HEK293 (cell line): Measurements from ENCODE around the gene VASH2.

Experiments
- ZNF398 ChIP-seq: fragments of 450-650 bp; formaldehyde crosslinking; IDR thresholded peaks from 2 replicates; pipeline ENCODE4 v1.5.1; 2017; ENCODE audit warnings: missing biosample characterization, missing genetic modification characterization
- TF ChIP-seq, protein P1 (sequence below): fragments of 450-650 bp; formaldehyde crosslinking; IDR thresholded peaks from 2 replicates; pipeline ENCODE4 v1.5.1; 2016; ENCODE audit warnings: missing biosample characterization, missing genetic modification characterization
- TF ChIP-seq, protein P2 (sequence below): fragments of 450-650 bp; formaldehyde crosslinking; IDR thresholded peaks from 2 replicates; pipeline ENCODE4 v1.5.1; 2016; ENCODE audit warnings: missing biosample characterization, missing genetic modification characterization

DNA sequence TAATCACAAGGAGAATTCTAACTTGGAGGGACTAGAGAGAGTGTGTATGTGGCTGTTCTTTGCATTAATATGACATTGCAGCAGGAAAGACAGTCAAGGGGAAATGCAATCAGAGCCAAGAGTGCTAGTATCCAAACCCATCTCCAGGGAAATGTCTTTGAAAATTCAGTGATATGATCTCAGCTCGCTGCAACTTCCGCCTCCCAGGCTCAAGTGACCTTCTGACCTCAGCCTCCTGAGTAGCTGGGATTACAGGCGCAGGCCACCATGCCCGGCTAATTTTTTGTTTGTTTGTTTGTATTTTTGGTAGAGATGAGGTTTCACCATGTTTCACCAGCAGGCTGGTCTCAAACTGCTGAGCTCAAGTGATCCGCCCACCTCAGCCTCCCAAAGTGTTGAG, 16.3 kb downstream of the VASH2 start:
- TF ChIP-seq, protein P1, sequence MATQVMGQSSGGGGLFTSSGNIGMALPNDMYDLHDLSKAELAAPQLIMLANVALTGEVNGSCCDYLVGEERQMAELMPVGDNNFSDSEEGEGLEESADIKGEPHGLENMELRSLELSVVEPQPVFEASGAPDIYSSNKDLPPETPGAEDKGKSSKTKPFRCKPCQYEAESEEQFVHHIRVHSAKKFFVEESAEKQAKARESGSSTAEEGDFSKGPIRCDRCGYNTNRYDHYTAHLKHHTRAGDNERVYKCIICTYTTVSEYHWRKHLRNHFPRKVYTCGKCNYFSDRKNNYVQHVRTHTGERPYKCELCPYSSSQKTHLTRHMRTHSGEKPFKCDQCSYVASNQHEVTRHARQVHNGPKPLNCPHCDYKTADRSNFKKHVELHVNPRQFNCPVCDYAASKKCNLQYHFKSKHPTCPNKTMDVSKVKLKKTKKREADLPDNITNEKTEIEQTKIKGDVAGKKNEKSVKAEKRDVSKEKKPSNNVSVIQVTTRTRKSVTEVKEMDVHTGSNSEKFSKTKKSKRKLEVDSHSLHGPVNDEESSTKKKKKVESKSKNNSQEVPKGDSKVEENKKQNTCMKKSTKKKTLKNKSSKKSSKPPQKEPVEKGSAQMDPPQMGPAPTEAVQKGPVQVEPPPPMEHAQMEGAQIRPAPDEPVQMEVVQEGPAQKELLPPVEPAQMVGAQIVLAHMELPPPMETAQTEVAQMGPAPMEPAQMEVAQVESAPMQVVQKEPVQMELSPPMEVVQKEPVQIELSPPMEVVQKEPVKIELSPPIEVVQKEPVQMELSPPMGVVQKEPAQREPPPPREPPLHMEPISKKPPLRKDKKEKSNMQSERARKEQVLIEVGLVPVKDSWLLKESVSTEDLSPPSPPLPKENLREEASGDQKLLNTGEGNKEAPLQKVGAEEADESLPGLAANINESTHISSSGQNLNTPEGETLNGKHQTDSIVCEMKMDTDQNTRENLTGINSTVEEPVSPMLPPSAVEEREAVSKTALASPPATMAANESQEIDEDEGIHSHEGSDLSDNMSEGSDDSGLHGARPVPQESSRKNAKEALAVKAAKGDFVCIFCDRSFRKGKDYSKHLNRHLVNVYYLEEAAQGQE, result no peak
- TF ChIP-seq, protein P2, sequence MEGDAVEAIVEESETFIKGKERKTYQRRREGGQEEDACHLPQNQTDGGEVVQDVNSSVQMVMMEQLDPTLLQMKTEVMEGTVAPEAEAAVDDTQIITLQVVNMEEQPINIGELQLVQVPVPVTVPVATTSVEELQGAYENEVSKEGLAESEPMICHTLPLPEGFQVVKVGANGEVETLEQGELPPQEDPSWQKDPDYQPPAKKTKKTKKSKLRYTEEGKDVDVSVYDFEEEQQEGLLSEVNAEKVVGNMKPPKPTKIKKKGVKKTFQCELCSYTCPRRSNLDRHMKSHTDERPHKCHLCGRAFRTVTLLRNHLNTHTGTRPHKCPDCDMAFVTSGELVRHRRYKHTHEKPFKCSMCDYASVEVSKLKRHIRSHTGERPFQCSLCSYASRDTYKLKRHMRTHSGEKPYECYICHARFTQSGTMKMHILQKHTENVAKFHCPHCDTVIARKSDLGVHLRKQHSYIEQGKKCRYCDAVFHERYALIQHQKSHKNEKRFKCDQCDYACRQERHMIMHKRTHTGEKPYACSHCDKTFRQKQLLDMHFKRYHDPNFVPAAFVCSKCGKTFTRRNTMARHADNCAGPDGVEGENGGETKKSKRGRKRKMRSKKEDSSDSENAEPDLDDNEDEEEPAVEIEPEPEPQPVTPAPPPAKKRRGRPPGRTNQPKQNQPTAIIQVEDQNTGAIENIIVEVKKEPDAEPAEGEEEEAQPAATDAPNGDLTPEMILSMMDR (tag by site-specific recombination), result no peak
- no peak for TF ChIP-seq ZNF398 (tag by site-specific recombination)
